Cardiac fibroblast (primary cell): ENCODE data around the gene GLYAT.

Experiments used
- DNase-seq, 2 donors: peaks; one replicate each; pipeline versions ENCODE4 v3.0.0 to v3.0.0-alpha.2; 2010; ENCODE audit warnings: low read depth in 2 of 2
- H3K4me3 ChIP-seq, 2 donors: replicated peaks in 1 of 2; 1 replicate in 1 of 2; 2 replicates in 1 of 2; pipeline ENCODE4 v1.5.1; 2011; ENCODE audit warnings: low read depth in 2 of 2, low read length in 2 of 2, mild to moderate bottlenecking in 2 of 2, moderate library complexity in 1 of 2
- TF ChIP-seq, protein P1 (sequence below): IDR thresholded peaks from one replicate; pipeline ENCODE4 v1.5.1; 2011; ENCODE audit warnings: low read depth, mild to moderate bottlenecking, low read length, inconsistent platforms

GLYAT gene

DNA sequence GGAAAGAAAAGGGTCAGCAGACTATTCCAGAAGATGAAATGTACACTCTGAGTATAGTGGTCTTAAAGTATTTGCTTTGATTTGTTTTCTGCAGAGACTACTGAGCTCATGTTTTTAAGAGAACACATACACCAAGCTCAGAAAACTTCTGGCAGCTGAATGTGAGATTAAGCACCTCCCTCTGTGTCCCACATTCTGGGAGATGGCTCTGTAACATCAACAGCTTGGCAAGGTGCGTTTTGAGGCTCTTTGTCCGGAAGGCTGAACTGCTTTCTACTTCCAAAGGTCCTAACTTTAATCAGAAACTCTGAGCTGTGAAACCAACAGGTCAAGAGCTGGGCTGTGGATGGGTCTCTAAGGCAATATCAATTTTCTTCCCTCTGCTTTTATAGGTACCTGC is 36.4 kb upstream of the GLYAT start:
- H3K4me3 ChIP-seq = no peak overlapping the region
- TF ChIP-seq, protein P1, sequence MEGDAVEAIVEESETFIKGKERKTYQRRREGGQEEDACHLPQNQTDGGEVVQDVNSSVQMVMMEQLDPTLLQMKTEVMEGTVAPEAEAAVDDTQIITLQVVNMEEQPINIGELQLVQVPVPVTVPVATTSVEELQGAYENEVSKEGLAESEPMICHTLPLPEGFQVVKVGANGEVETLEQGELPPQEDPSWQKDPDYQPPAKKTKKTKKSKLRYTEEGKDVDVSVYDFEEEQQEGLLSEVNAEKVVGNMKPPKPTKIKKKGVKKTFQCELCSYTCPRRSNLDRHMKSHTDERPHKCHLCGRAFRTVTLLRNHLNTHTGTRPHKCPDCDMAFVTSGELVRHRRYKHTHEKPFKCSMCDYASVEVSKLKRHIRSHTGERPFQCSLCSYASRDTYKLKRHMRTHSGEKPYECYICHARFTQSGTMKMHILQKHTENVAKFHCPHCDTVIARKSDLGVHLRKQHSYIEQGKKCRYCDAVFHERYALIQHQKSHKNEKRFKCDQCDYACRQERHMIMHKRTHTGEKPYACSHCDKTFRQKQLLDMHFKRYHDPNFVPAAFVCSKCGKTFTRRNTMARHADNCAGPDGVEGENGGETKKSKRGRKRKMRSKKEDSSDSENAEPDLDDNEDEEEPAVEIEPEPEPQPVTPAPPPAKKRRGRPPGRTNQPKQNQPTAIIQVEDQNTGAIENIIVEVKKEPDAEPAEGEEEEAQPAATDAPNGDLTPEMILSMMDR = no peak
- no peak for DNase-seq

- TF ChIP-seq, protein P1 = no peak
- no peak overlapping the region for H3K4me3 ChIP-seq
- DNase-seq = no peak
Observed at GRCh38 chr11:58765078-58765477, 33.3 kb upstream of the GLYAT start.

DNA sequence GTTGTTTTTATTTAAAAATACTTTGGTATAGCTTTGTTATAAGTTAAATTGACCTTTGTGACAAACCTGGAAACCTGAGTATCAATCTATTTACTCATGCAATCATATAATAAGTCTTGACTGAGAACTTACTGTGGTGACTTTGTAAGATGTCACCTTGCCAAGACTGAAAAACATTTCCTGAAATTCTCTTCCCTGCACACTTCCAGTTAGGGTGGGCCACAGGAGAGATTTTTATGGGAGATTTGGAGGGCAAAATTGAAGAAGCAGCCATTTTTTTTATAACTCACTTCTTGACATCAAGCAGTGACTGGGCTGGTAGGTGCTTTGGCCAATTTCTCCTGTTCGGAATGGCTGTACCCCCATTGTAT is 31.4 kb upstream of the GLYAT start:
- TF ChIP-seq, protein P1 = no peak

GRCh38 chr11:58762284-58763119 is 30.8 kb upstream of the GLYAT start:
- TF ChIP-seq, protein P1 = no peak
- H3K4me3 ChIP-seq = no peak overlapping the region
- DNase-seq = no peak

More for the DNA sequence above, 31.4 kb upstream of the GLYAT start:
- DNase-seq = no peak
- H3K4me3 ChIP-seq = no peak overlapping the region

GRCh38 chr11:58757439-58757838 is 25.7 kb upstream of the GLYAT start:
- TF ChIP-seq, protein P1 = no peak
- no peak for DNase-seq

DNA sequence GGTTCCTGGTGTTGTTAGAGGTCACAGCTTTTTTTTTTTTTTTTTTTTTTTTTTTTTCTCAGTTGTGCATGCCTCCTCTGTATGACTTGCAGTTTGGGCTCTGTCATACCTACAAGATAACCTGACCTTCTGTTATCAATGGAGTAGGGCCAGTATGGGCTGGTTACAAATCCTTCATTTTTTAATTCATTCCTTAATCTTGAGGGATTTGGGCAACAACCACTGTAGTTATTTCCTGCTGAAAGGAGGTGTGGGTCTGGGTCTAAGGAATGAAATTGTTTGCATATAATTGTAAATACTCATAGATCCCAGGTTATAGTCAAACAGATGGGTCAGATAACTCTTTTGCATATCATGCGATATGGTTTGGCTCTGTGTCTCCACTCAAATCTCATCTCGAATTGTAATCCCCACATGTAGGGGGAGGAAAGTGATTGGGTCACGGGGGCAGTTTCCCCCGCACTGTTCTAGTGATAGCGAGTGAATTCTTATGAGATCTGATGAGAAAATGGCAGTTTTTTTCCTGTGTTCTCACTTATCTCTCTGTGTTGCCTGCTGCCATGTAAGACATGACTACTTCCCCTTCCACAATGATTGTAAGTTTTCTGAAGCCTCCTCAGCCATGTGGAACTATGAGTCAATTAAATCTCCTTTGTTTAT is 14.1 kb upstream of the GLYAT start:
- no peak overlapping the region for H3K4me3 ChIP-seq
- TF ChIP-seq, protein P1 = no peak
- no peak for DNase-seq

More at GRCh38 chr11:58757439-58757838, 25.7 kb upstream of the GLYAT start:
- H3K4me3 ChIP-seq = no peak overlapping the region
